Measurements from ENCODE around the gene SH3RF3.

DNA sequence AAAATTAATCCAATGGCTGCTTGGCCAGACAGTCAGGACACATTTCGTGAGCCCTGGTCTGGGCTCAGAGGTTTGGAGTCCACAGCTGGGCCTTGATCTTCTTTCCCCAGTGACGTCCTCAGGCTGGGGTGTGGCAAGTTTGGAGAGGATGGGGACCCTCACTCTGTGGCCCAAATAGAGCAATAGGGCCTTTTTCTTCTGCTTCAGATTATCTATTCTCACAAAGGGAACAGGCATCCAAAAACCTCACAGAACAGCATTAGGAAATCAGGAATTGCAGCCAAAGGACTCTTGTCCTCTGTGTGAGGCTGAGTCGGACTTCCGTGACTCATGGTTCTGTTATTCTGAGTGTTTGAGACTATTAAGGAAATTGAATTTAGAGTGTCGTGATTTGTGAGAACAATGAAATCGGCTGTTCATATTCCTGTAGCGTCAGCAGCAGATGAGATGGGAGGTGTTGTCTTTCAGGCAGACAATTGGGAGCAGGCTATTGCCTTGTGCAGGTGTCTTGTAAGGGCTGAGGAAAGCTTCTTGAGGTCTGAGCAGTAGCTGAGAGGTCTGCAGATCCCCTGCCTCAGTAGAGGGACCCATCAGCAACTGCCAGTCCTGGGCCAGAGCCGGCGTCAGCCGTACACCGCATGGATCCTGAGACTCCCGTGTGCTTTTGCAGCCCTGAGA is 113.8 kb downstream of the SH3RF3 start:
- TF ChIP-seq, protein P1, sequence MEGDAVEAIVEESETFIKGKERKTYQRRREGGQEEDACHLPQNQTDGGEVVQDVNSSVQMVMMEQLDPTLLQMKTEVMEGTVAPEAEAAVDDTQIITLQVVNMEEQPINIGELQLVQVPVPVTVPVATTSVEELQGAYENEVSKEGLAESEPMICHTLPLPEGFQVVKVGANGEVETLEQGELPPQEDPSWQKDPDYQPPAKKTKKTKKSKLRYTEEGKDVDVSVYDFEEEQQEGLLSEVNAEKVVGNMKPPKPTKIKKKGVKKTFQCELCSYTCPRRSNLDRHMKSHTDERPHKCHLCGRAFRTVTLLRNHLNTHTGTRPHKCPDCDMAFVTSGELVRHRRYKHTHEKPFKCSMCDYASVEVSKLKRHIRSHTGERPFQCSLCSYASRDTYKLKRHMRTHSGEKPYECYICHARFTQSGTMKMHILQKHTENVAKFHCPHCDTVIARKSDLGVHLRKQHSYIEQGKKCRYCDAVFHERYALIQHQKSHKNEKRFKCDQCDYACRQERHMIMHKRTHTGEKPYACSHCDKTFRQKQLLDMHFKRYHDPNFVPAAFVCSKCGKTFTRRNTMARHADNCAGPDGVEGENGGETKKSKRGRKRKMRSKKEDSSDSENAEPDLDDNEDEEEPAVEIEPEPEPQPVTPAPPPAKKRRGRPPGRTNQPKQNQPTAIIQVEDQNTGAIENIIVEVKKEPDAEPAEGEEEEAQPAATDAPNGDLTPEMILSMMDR (IDR thresholded peaks at IDR 0.05 in 2 of 3, conservative IDR thresholded peaks at IDR 0.05 in 1 of 3; ENCODE audit: control insufficient read depth in 2 of 3, extremely low read depth in 1 of 3, insufficient read depth in 1 of 3, low read depth in 3 of 3, low read length in 3 of 3), result no peak
- TF ChIP-seq RBBP5 (conservative IDR thresholded peaks at IDR 0.05), result no peak
- TF ChIP-seq ZBED1 (IDR thresholded peaks at IDR 0.05; ENCODE audit: borderline replicate concordance), result no peak
- TF ChIP-seq CREM (IDR thresholded peaks at IDR 0.05; ENCODE audit: low read depth), result no peak
- TF ChIP-seq POLR2AphosphoS5 (IDR thresholded peaks at IDR 0.05; ENCODE audit: low read length), result no peak
- TF ChIP-seq JUND (IDR thresholded peaks at IDR 0.05; ENCODE audit: low read depth, low read length), result no peak
- TF ChIP-seq, protein P2, sequence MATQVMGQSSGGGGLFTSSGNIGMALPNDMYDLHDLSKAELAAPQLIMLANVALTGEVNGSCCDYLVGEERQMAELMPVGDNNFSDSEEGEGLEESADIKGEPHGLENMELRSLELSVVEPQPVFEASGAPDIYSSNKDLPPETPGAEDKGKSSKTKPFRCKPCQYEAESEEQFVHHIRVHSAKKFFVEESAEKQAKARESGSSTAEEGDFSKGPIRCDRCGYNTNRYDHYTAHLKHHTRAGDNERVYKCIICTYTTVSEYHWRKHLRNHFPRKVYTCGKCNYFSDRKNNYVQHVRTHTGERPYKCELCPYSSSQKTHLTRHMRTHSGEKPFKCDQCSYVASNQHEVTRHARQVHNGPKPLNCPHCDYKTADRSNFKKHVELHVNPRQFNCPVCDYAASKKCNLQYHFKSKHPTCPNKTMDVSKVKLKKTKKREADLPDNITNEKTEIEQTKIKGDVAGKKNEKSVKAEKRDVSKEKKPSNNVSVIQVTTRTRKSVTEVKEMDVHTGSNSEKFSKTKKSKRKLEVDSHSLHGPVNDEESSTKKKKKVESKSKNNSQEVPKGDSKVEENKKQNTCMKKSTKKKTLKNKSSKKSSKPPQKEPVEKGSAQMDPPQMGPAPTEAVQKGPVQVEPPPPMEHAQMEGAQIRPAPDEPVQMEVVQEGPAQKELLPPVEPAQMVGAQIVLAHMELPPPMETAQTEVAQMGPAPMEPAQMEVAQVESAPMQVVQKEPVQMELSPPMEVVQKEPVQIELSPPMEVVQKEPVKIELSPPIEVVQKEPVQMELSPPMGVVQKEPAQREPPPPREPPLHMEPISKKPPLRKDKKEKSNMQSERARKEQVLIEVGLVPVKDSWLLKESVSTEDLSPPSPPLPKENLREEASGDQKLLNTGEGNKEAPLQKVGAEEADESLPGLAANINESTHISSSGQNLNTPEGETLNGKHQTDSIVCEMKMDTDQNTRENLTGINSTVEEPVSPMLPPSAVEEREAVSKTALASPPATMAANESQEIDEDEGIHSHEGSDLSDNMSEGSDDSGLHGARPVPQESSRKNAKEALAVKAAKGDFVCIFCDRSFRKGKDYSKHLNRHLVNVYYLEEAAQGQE (IDR thresholded peaks at IDR 0.05; ENCODE audit: low read depth, low read length), result no peak
- TF ChIP-seq POLR2A (IDR thresholded peaks at IDR 0.05; ENCODE audit: low read depth, low read length), result no peak
- no peak for TF ChIP-seq CHD4 (IDR thresholded peaks at IDR 0.05)
- no peak for TF ChIP-seq EP300 (IDR thresholded peaks at IDR 0.05; ENCODE audit: borderline replicate concordance in 1 of 2, control insufficient read depth in 1 of 2, low read depth in 2 of 2, low read length in 2 of 2)
- no peak for TF ChIP-seq POU2F2 (IDR thresholded peaks at IDR 0.05; ENCODE audit: borderline replicate concordance, low read depth, low read length)
- no peak for TF ChIP-seq USF1 (IDR thresholded peaks at IDR 0.05; ENCODE audit: borderline replicate concordance, extremely low read length, insufficient read depth, low read depth, low read length)
- no peak for TF ChIP-seq CEBPB (IDR thresholded peaks at IDR 0.05; ENCODE audit: borderline replicate concordance in 1 of 2, low read depth in 2 of 2, low read length in 2 of 2)

Measured in GM12878 (cell line).